SIG-M5 treated with dmso at 0.1 percent for 504 hours (cell line): ENCODE results near the gene PSMC3IP.
"Not testable (repeated sequence)": the region's sequence is repeated elsewhere in the genome, so short reads cannot be mapped to it uniquely, and the experiment has no call there.

Experiments
- DNase-seq: peaks from one replicate; lab custom pipeline; 2025; ENCODE audit not compliant: unreplicated experiment; lab: John Stamatoyannopoulos, UW

The PSMC3IP gene

GRCh38 chr17:42562388-42563142 lies 15.0 kb downstream of the PSMC3IP start:
- peak; percentile 32 for DNase-seq

- DNase-seq, result peak; percentile 95
Measured at GRCh38 chr17:42561897-42562387, 15.6 kb downstream of the PSMC3IP start, which contains the start of gene COASY. Gene COASY, plus strand, starts transcription at chr17:42562148. Its CDS starts 475 bp downstream, at chr17:42562623.

GRCh38 chr17:42560246-42560645 lies 17.3 kb downstream of the PSMC3IP start:
- DNase-seq, result no peak

GRCh38 chr17:42559075-42559474 lies 18.5 kb downstream of the PSMC3IP start:
- DNase-seq, result no peak

GRCh38 chr17:42555961-42556617 lies 21.4 kb downstream of the PSMC3IP start:
- DNase-seq, result not testable (repeated sequence)

- no peak for DNase-seq
Measured at GRCh38 chr17:42555122-42555622, 22.4 kb downstream of the PSMC3IP start.

GRCh38 chr17:42554250-42555121 lies 23.0 kb downstream of the PSMC3IP start:
- DNase-seq, result peak; percentile 81

GRCh38 chr17:42553866-42554249 lies 23.7 kb downstream of the PSMC3IP start:
- no peak for DNase-seq

GRCh38 chr17:42553161-42553818 lies 24.2 kb downstream of the PSMC3IP start:
- no peak for DNase-seq

- not testable (repeated sequence) for DNase-seq
Measured at GRCh38 chr17:42552736-42553135, 24.8 kb downstream of the PSMC3IP start, which contains the start of gene HSD17B1. Gene HSD17B1, plus strand, starts transcription at chr17:42552923. Its CDS starts 11 bp downstream, at chr17:42552934.

- DNase-seq, result no peak
Measured at GRCh38 chr17:42548993-42549755, 28.4 kb downstream of the PSMC3IP start.

- no peak for DNase-seq
Measured at GRCh38 chr17:42548070-42548837, 29.3 kb downstream of the PSMC3IP start.

GRCh38 chr17:42547698-42548069 lies 29.8 kb downstream of the PSMC3IP start:
- no peak for DNase-seq

GRCh38 chr17:42547001-42547461 lies 30.5 kb downstream of the PSMC3IP start:
- no peak for DNase-seq

GRCh38 chr17:42545755-42546505 lies 31.6 kb downstream of the PSMC3IP start:
- DNase-seq, result not testable (repeated sequence)

GRCh38 chr17:42544874-42545283 lies 32.6 kb downstream of the PSMC3IP start:
- DNase-seq, result no peak

- DNase-seq, result no peak
Measured at GRCh38 chr17:42543190-42544079, 34.1 kb downstream of the PSMC3IP start.
